Endothelial cell of umbilical vein (primary cell): ENCODE measurements around the gene AP4B1. TPM values are rescaled to one million over a fixed set of nuclear protein-coding genes. Genes with fewer than 3 reads are reported as not detected.

ENCODE experiments used
- BruUV-seq: library from RNA; stranded (reverse); fragments of 400-500 nt; replicated peaks from 2 replicates; lab custom pipeline; 2021; lab: Mats Ljungman, UMichigan
- CTCF ChIA-PET: fragments of 300-600, 350-600 bp; sonication (Branson Sonifier 250); formaldehyde crosslinking; loops from one replicate; lab custom pipeline; 2021; ENCODE audit warnings: antibody characterized with exemption, inconsistent platforms; lab: Charles Lee
- POLR2A ChIA-PET: fragments of 300-600, 350-600 bp; sonication (Branson Sonifier 250); formaldehyde crosslinking; loops from one replicate; lab custom pipeline; 2021; ENCODE audit warnings: antibody characterized with exemption, inconsistent platforms; lab: Charles Lee
- DNase-seq: peaks from one replicate; pipeline ENCODE4 v3.0.0-alpha.2; 2011; ENCODE audit warnings: low read depth, low spot score
- FAIRE-seq: peaks from 2 replicates; lab custom pipeline; 2011; peaks lifted over from hg19 to GRCh38; lab: Jason Lieb, UNC
- H2AFZ ChIP-seq: 2 replicates; pipeline ENCODE4 v1.6.0; 2012; ENCODE audit warnings: low read depth, low read length, control low read depth, inconsistent platforms
- H3K27ac ChIP-seq: 2 replicates; pipeline ENCODE4 v1.5.1; 2011; ENCODE audit warnings: low read depth, mild to moderate bottlenecking, control low read depth, low read length, moderate library complexity; ENCODE audit not compliant: insufficient read depth
- H3K27me3 ChIP-seq, 2 experiments: 2 replicates each; pipeline versions ENCODE4 v1.6.0 to v1.6.1; 2011; ENCODE audit warnings: low read length in 2 of 2, mixed read lengths in 1 of 2; ENCODE audit not compliant: control insufficient read depth in 2 of 2, insufficient read depth in 2 of 2
- H3K36me3 ChIP-seq, 2 experiments: 2 replicates in 1 of 2; 3 replicates in 1 of 2; pipeline ENCODE4 v1.5.1; 2011; ENCODE audit warnings: low read length in 2 of 2, mild to moderate bottlenecking in 1 of 2, moderate library complexity in 1 of 2; ENCODE audit not compliant: control insufficient read depth in 2 of 2, insufficient read depth in 2 of 2; ENCODE audit errors: extremely low read depth in 1 of 2
- H3K4me1 ChIP-seq: 3 replicates; pipeline ENCODE4 v1.5.1; 2011; ENCODE audit warnings: mild to moderate bottlenecking, low read length; ENCODE audit not compliant: control insufficient read depth, insufficient read depth; ENCODE audit errors: extremely low read depth
- H3K4me2 ChIP-seq: 2 replicates; pipeline ENCODE4 v1.6.1; 2011; ENCODE audit warnings: low read length, control low read depth, mixed read lengths; ENCODE audit not compliant: insufficient read depth
- H3K4me3 ChIP-seq, 3 experiments: fragments of 200-600 bp in 1 of 3; sonication (generic), shearing (Covaris generic) in 1 of 3; replicated peaks in 1 of 3; 2 replicates each; pipeline ENCODE4 v1.5.1; 2011 to 2016; ENCODE audit warnings: control low read depth in 3 of 3, low read length in 3 of 3, mild to moderate bottlenecking in 2 of 3, inconsistent platforms in 1 of 3, low read depth in 1 of 3, moderate library complexity in 1 of 3; ENCODE audit not compliant: insufficient read depth in 1 of 3
- H3K79me2 ChIP-seq: 2 replicates; pipeline ENCODE4 v1.6.0; 2012; ENCODE audit warnings: low read length, inconsistent platforms; ENCODE audit not compliant: control insufficient read depth, insufficient read depth
- H3K9ac ChIP-seq: replicated peaks from 2 replicates; pipeline ENCODE3; 2011; ENCODE audit warnings: low read length, control low read depth; ENCODE audit not compliant: insufficient read depth; ENCODE audit errors: extremely low read depth
- H3K9me1 ChIP-seq: replicated peaks from 3 replicates; pipeline ENCODE4 v1.6.0; 2011; ENCODE audit warnings: mild to moderate bottlenecking, low read length; ENCODE audit not compliant: control insufficient read depth, insufficient read depth; ENCODE audit errors: extremely low read depth
- H3K9me3 ChIP-seq: replicated peaks from 2 replicates; pipeline ENCODE4 v1.5.1; 2012; ENCODE audit warnings: low read length, inconsistent platforms; ENCODE audit not compliant: control insufficient read depth, insufficient read depth
- H4K20me1 ChIP-seq: replicated peaks from 2 replicates; pipeline ENCODE3; 2011; ENCODE audit warnings: mild to moderate bottlenecking, low read length; ENCODE audit not compliant: control insufficient read depth, insufficient read depth; ENCODE audit errors: extremely low read depth
- CTCF ChIP-seq, 2 donors: IDR thresholded peaks; 1 replicate in 1 of 2; 2 replicates in 1 of 2; pipeline ENCODE4 v1.5.1; 2011; ENCODE audit warnings: low read length in 2 of 2, mild to moderate bottlenecking in 2 of 2, moderate library complexity in 2 of 2, control low read depth in 1 of 2, inconsistent platforms in 1 of 2, low read depth in 1 of 2; ENCODE audit not compliant: insufficient read depth in 1 of 2; ENCODE audit errors: extremely low read depth in 1 of 2
- EZH2 ChIP-seq: IDR thresholded peaks from 2 replicates; pipeline ENCODE4 v1.6.1; 2012; ENCODE audit warnings: borderline replicate concordance, low read depth, mild to moderate bottlenecking, moderate library complexity, low read length, inconsistent platforms; ENCODE audit not compliant: severe bottlenecking
- FOS ChIP-seq: IDR thresholded peaks from 2 replicates; pipeline ENCODE4 v1.6.1; 2011; ENCODE audit warnings: mild to moderate bottlenecking, low read length, moderate library complexity, borderline replicate concordance; ENCODE audit not compliant: insufficient read depth
- GATA2 ChIP-seq: IDR thresholded peaks from 2 replicates; pipeline ENCODE4 v1.7.0; 2011; ENCODE audit warnings: low read depth, mild to moderate bottlenecking, moderate library complexity, mixed read lengths, low read length; ENCODE audit not compliant: insufficient read length, insufficient read depth
- JUN ChIP-seq: IDR thresholded peaks from 2 replicates; pipeline ENCODE4 v1.6.1; 2011; ENCODE audit warnings: borderline replicate concordance, low read depth; ENCODE audit not compliant: insufficient read length, insufficient read depth
- MYC ChIP-seq: IDR thresholded peaks from one replicate; pipeline ENCODE4 v1.6.1; 2011; ENCODE audit warnings: mild to moderate bottlenecking, low read depth, low read length
- POLR2A ChIP-seq: IDR thresholded peaks from 2 replicates; pipeline ENCODE4 v1.6.1; 2012; ENCODE audit warnings: low read depth, mild to moderate bottlenecking, control low read depth, low read length
- POLR2AphosphoS5 ChIP-seq: IDR thresholded peaks from 2 replicates; pipeline ENCODE4 v1.6.1; 2012; ENCODE audit warnings: low read depth, mild to moderate bottlenecking, control low read depth, low read length, moderate library complexity; ENCODE audit not compliant: insufficient read depth
- dilution Hi-C: fragments of 300-500 bp; cut with MboI; formaldehyde crosslinking; loops from one replicate; pipeline ENCODE4 v1.15.0; 2019; ENCODE audit warnings: low sequenced_read_pairs; ENCODE audit not compliant: extremely low pct_ligation_motif_present
- intact Hi-C: fragments of 100-400 bp; cut with micrococcal nuclease; formaldehyde crosslinking; loops from one replicate; pipeline ENCODE4 v1.10.0; 2022
- polyA plus RNA-seq, 4 experiments: library from polyadenylated mRNA; depleted of rRNA in 3 of 4; stranded (reverse) in 3 of 4; unstranded in 1 of 4; fragments of >200 nt; gene quantifications; 2 replicates each; pipeline versions ENCODE4 v1.2.1 to v1.2.3, GENCODE V29; 2011 to 2012; ENCODE audit warnings: missing spikeins in 1 of 4
- total RNA-seq: library from RNA; stranded (reverse); gene quantifications from 2 replicates; pipeline ENCODE4 v1.2.3, GENCODE V29; 2021
- TF ChIP-seq, protein P1 (sequence below): IDR thresholded peaks from 2 replicates; pipeline ENCODE4 v1.6.1; 2011; ENCODE audit not compliant: insufficient read depth, insufficient read length

Gene AP4B1
- total and polyA plus RNA-seq, 2 donors (not counting 3 experiments of a cell fraction or from before 2014, with no cell fraction given), result 21.9 to 33.0 TPM

GRCh38 chr1:113859478-113860175 lies 45.0 kb downstream of the AP4B1 start:
- no peak for TF ChIP-seq GATA2
- TF ChIP-seq CTCF (IDR thresholded peaks at IDR 0.05; ENCODE audit: extremely low read depth in 1 of 2, insufficient read depth in 1 of 2, low read depth in 1 of 2, low read length in 2 of 2), result no peak
- TF ChIP-seq EZH2, result no peak
- TF ChIP-seq JUN, result no peak
- no peak for TF ChIP-seq POLR2AphosphoS5
- TF ChIP-seq FOS, result no peak
- TF ChIP-seq, protein P1, sequence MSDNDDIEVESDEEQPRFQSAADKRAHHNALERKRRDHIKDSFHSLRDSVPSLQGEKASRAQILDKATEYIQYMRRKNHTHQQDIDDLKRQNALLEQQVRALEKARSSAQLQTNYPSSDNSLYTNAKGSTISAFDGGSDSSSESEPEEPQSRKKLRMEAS, result no peak
- no peak for TF ChIP-seq MYC
- TF ChIP-seq POLR2A, result no peak

More at GRCh38 chr1:113859478-113860175, 45.0 kb downstream of the AP4B1 start:
- H3K27ac ChIP-seq, result peak overlapping the region; percentile 74
- H3K9me1 ChIP-seq, result no peaks in the 10 kb centered on the region
- dilution Hi-C loops, result no loop called here
- DNase-seq (no peak), FAIRE-seq (no peak)
- no TSS peak for BruUV-seq
- H3K9ac ChIP-seq, result no peak overlapping the region
- intact Hi-C loops, result no loop called here
- no peaks in the 10 kb centered on the region for H3K9me3 ChIP-seq
- H3K4me1 ChIP-seq, result peaks cover 14% of the 10 kb centered on the region
- no peaks in the 10 kb centered on the region for H3K27me3 ChIP-seq
- H3K4me3 ChIP-seq, result no peak overlapping the region
- H4K20me1 ChIP-seq, result no peaks in the 10 kb centered on the region
- CTCF ChIA-PET, result interaction anchor here (0.7 to 2.5 kb wide), 13 partner anchors 9 to 117 kb away, joined by 3 to 18 read pairs (median 4); partner anchors contain the start of gene AP4B1
- no peaks in the 10 kb centered on the region for H3K79me2 ChIP-seq
- H3K36me3 ChIP-seq, result no peaks in the 10 kb centered on the region
- POLR2A ChIA-PET, result interaction anchor here (0.9 kb wide), 1 partner anchor 45 kb away, joined by 5 read pairs; the partner anchor contains the start of gene AP4B1
- H3K4me2 ChIP-seq, result no peak overlapping the region
- peak overlapping the region; percentile 39 for H2AFZ ChIP-seq
